Tibial nerve (tissue), 4 donors: Measurements from ENCODE around the gene ATP6V1G1.
"Not testable (repeated sequence)": the region's sequence is repeated elsewhere in the genome, so short reads cannot be mapped to it uniquely, and the experiment has no call there.

Source experiments
- CTCF ChIP-seq, 5 experiments: fragments of 200-600 bp in 3 of 5; fragments of 450-650 bp in 2 of 5; sonication (generic) in 3 of 5; IDR thresholded peaks; one replicate each; pipeline ENCODE4 v1.5.1; 2016 to 2019; ENCODE audit warnings: antibody characterized with exemption in 5 of 5, mild to moderate bottlenecking in 3 of 5, moderate library complexity in 2 of 5
- EP300 ChIP-seq, 2 donors: sonication (generic); formaldehyde crosslinking; IDR thresholded peaks; one replicate each; pipeline ENCODE4 v1.6.1; 2017; ENCODE audit warnings: antibody characterized with exemption in 2 of 2, mild to moderate bottlenecking in 1 of 2
- POLR2A ChIP-seq, 2 donors: fragments of 450-650 bp; IDR thresholded peaks; one replicate each; pipeline ENCODE4 v1.6.1; 2017; ENCODE audit warnings: antibody characterized with exemption in 2 of 2, mild to moderate bottlenecking in 2 of 2, moderate library complexity in 2 of 2

- TF ChIP-seq CTCF, POLR2A, EP300 (IDR thresholded peaks at IDR 0.05): not testable (repeated sequence)
These were observed 14.2 kb downstream of the ATP6V1G1 start for GRCh38 chr9:114601787-114602186.
